Type B pancreatic cell (in vitro differentiated cells): ENCODE data around the gene ITFG1. TPM values are rescaled to one million over a fixed set of nuclear protein-coding genes. Genes with fewer than 3 reads are reported as not detected.

Source experiments
- DNase-seq: peaks from one replicate; pipeline ENCODE4 v3.0.0; 2021; ENCODE audit warnings: mixed read lengths; ENCODE audit not compliant: unreplicated experiment; ENCODE audit errors: extremely low spot score
- H3K27ac Mint-ChIP-seq: 2 replicates; pipeline ENCODE4 v1.8.0; 2021; ENCODE audit warnings: mild to moderate bottlenecking, mixed read lengths
- H3K27me3 Mint-ChIP-seq: 2 replicates; pipeline ENCODE4 v1.8.0; 2021; ENCODE audit warnings: mixed read lengths
- H3K36me3 Mint-ChIP-seq: 2 replicates; pipeline ENCODE4 v1.8.0; 2021; ENCODE audit warnings: mixed read lengths
- H3K4me1 Mint-ChIP-seq: one replicate; pipeline ENCODE4 v1.8.0; 2021; ENCODE audit warnings: mixed read lengths; ENCODE audit not compliant: unreplicated experiment
- H3K4me3 Mint-ChIP-seq: 2 replicates; pipeline ENCODE4 v1.8.0; 2021; ENCODE audit warnings: mild to moderate bottlenecking, mixed read lengths
- H3K9me3 Mint-ChIP-seq: 2 replicates; pipeline ENCODE4 v1.8.0; 2021; ENCODE audit warnings: mixed read lengths
- total RNA-seq: library from RNA; stranded (reverse); gene quantifications from 2 replicates; pipeline ENCODE4 v1.2.1, GENCODE V29; 2021; ENCODE audit warnings: low replicate concordance
- TF ChIP-seq, protein P1 (sequence below): fragments of 200-600 bp; sonication (generic); conservative IDR thresholded peaks from 2 replicates; pipeline ENCODE4 v1.5.0; 2021; ENCODE audit warnings: antibody characterized with exemption, mild to moderate bottlenecking

The ITFG1 gene
- total RNA-seq, 1 donor from 2014 or later, result 47.1 TPM

DNA sequence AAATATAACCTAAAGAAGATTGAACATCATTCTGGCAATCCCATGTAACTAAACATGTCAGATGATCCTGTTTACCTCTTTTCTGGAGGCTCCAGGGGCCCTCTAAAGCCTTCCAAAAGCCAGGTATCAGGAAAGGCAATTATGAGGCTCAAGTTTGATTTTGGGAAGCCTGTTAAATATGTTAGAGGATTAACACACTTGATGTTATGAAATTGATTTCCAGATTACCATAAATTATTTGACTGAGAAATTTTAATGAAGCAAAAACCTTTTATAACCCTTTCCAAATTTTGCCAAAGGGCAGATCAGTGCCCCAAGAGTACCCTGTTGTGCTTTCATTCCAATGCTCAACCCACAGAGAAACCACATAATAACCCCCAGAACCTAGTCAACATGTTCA lies 29.6 kb upstream of the ITFG1 start:
- H3K27ac Mint-ChIP-seq, result no peak overlapping the region
- no peaks in the 10 kb centered on the region for H3K27me3 Mint-ChIP-seq
- TF ChIP-seq, protein P1, sequence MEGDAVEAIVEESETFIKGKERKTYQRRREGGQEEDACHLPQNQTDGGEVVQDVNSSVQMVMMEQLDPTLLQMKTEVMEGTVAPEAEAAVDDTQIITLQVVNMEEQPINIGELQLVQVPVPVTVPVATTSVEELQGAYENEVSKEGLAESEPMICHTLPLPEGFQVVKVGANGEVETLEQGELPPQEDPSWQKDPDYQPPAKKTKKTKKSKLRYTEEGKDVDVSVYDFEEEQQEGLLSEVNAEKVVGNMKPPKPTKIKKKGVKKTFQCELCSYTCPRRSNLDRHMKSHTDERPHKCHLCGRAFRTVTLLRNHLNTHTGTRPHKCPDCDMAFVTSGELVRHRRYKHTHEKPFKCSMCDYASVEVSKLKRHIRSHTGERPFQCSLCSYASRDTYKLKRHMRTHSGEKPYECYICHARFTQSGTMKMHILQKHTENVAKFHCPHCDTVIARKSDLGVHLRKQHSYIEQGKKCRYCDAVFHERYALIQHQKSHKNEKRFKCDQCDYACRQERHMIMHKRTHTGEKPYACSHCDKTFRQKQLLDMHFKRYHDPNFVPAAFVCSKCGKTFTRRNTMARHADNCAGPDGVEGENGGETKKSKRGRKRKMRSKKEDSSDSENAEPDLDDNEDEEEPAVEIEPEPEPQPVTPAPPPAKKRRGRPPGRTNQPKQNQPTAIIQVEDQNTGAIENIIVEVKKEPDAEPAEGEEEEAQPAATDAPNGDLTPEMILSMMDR, result no peak
- DNase-seq, result no peak
- H3K4me1 Mint-ChIP-seq, result peaks cover 10% of the 10 kb centered on the region
- peaks cover 15% of the 10 kb centered on the region for H3K36me3 Mint-ChIP-seq
- no peak overlapping the region for H3K4me3 Mint-ChIP-seq
- H3K9me3 Mint-ChIP-seq, result peaks cover 9% of the 10 kb centered on the region

DNA sequence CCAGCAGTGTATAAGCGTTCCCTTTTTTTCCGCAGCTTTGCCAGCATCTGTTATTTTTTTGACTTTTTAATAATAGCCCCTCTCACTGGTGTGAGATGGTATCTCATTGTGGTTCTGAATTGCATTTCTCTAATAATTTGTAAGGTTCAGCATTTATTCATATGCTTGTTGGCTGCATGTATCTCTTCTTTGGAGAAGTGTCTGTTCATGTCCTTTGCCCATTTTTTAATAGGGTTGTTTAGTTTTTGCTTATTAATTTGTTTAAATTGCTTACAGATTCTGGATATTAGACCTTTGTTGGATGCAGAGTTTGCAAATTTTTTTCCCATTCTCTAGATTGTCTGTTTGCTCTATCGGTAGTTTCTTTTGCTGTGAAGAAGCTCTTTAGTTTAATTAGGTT lies 27.2 kb upstream of the ITFG1 start:
- Mint-ChIP-seq H3K9me3 (peaks cover 9% of the 10 kb centered on the region), H3K4me3 (no peak overlapping the region), H3K27me3 (no peaks in the 10 kb centered on the region), H3K36me3 (peaks cover 14% of the 10 kb centered on the region), H3K4me1 (peaks cover 9% of the 10 kb centered on the region), H3K27ac (no peak overlapping the region)
- no peak for DNase-seq
- TF ChIP-seq, protein P1, result no peak

DNA sequence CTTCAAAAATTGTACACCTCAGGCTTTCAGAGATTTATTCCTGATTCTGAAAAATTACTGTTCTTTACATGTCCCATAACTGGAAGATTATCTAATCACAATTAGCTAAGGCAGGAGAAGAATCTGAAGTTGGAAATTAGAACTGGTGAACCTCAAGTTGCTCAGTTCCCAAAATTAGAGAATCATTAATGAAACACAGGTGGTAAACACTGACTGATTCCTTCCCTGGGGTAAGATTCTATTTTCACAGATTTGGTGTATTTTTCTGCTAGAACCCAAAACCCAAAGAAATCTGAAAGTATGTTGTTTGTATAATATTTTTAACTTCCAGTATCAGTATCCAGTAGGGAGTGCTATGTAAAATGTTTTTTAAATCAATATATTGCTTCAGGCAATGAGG lies 26.0 kb upstream of the ITFG1 start:
- H3K4me1 Mint-ChIP-seq, result no peaks in the 10 kb centered on the region
- TF ChIP-seq, protein P1, result no peak
- H3K36me3 Mint-ChIP-seq, result peaks cover 12% of the 10 kb centered on the region
- no peaks in the 10 kb centered on the region for H3K27me3 Mint-ChIP-seq
- peaks cover 9% of the 10 kb centered on the region for H3K9me3 Mint-ChIP-seq
- H3K27ac Mint-ChIP-seq, result no peak overlapping the region
- no peak overlapping the region for H3K4me3 Mint-ChIP-seq
- no peak for DNase-seq

DNA sequence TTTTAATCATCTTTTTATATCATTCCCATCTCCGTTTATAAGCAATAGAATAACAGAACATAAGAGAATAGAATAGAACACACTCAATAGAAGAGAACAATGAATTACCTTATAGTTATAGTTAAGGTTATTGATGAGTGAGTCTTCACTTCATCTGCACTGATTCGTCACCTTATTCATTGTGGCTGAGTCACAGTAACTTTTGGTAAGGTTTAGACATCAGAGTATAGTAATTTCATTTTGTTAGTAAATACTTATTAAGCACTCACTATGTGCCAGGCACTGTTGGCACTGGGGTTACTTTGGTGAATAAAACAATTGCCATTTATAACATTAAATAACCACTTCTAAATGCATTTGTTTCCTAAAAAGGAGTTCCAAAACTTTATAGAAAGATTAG lies 22.8 kb upstream of the ITFG1 start:
- no peak for DNase-seq
- H3K36me3 Mint-ChIP-seq, result peaks cover 6% of the 10 kb centered on the region
- peaks cover 5% of the 10 kb centered on the region for H3K9me3 Mint-ChIP-seq
- TF ChIP-seq, protein P1, result no peak
- no peak overlapping the region for H3K4me3 Mint-ChIP-seq
- no peaks in the 10 kb centered on the region for H3K4me1 Mint-ChIP-seq
- H3K27ac Mint-ChIP-seq, result no peak overlapping the region
- no peaks in the 10 kb centered on the region for H3K27me3 Mint-ChIP-seq

DNA sequence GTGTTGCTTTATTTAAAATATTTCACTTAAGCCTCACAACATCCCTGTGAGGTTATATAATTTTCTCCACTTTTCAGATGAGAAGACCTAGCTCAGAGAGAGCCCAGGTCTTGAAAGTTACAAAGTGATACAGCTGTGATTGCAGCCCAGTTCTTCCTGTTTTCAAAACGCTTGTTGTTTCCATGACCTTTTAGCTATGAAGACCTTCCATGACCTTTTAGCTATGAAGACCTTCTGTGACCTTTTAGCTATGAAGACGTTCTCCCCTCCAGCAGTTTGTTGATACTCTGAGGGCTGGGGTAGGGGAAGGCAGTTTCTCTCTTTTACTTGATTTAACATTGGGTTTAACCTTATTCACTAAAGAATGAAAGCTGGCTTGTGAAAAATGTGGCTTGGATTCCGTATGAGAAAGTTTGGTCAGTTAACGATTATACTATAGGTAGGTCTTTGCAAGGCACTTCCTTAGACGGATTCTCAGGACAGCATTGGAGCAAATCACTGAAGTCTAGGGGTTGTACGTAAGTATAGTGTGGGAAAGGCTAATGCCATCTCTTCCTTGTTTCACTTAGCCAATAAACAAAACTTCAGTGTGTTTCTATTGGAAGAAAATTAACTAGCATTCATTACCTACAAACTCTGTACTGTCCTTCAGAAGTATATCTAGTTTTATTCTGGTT lies 21.0 kb upstream of the ITFG1 start:
- no peak for DNase-seq
- TF ChIP-seq, protein P1, result no peak
- Mint-ChIP-seq H3K4me3 (no peak overlapping the region), H3K9me3 (no peaks in the 10 kb centered on the region), H3K4me1 (no peaks in the 10 kb centered on the region), H3K36me3 (no peaks in the 10 kb centered on the region), H3K27ac (peak overlapping the region; percentile 61), H3K27me3 (no peaks in the 10 kb centered on the region)

DNA sequence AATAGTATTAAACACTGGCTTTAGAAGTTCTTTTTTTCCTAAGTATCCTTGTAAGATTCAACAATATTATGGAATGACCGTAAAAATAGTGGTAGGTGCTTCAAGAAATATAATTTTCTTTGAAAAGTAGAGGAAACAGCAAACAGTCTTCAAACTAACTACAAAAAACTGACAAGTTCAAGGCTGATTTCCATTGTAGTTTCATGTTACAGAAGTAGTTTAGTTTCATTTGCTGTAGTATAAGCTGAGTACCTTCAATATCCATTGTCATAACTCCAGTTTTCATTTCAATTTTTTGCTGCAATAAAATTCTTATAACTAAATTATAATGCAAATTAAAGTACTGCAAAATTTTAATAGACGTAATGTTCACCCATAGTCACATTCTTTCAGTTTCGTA lies 19.5 kb upstream of the ITFG1 start:
- DNase-seq, result no peak
- Mint-ChIP-seq H3K9me3 (no peaks in the 10 kb centered on the region), H3K27me3 (no peaks in the 10 kb centered on the region), H3K4me1 (no peaks in the 10 kb centered on the region), H3K36me3 (no peaks in the 10 kb centered on the region), H3K27ac (no peak overlapping the region), H3K4me3 (no peak overlapping the region)
- TF ChIP-seq, protein P1, result no peak
